GM19035 (cell line): ENCODE measurements around the gene BPIFA3.

ENCODE experiments used
- ATAC-seq: cut with Tn5 transposase; IDR thresholded peaks from one replicate; pipeline ENCODE4 v1.9.1; 2021; ENCODE audit not compliant: unreplicated experiment

Gene BPIFA3

DNA sequence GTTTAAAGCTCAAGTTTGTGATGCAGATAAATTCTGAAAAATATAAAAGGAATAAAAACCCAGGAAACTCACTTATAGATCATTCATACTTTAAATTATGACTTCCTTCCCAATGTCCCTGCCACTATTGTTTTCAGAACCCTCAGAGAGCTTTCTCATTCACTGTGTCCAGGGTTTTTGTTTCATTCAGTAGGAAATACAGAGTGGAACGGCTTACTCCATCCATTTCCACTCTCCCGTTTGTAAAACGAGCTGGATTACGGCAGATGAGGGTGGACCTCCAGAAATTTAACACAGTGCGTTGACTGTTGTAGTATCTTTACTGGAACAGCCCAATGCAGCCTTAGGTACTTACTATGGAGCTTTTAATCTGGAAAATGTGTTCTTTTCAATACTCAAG is 42.2 kb downstream of the BPIFA3 start:
- no peak for ATAC-seq

GRCh38 chr20:33261465-33261864 is 44.3 kb downstream of the BPIFA3 start:
- ATAC-seq = no peak

DNA sequence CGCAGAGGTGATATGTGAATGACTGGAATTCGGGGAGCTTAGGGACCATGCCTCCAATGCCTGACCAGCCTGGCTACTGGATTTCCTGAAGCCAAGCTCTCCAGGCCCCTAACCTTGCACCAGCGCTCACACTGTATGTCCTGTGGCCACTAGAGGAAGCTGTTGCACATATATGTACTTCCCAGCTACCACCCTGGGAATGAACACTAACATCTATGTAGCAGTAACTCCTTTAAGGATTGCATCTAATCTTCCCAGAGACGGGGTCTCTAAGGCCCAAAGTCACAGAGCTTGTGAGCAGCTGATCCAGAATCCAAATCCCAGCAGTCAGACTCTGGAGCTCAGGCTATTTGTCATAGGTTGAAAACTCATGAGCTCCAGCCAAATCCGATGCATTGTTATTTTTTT is 45.5 kb downstream of the BPIFA3 start:
- ATAC-seq = no peak

GRCh38 chr20:33263784-33264183 is 46.6 kb downstream of the BPIFA3 start:
- no peak for ATAC-seq

DNA sequence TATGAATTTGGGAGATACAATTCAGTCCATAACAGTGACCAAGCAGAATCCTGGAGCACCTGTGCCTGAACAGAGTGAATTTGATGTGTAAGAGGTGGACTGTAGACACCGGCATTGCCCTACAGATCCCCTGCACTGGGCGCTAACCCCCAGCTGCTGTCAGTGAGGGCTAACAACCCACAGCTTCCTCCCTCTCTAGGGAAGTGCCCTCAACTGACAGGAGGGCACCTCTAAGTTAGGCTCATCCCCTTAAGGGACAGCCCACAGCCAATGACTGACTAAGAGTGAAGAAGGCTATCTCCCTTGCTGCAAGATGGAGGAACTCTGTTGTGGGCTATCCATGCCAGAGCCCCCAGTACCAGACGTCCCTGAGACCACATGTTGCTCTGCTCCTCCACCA is 50.5 kb downstream of the BPIFA3 start:
- no peak for ATAC-seq

DNA sequence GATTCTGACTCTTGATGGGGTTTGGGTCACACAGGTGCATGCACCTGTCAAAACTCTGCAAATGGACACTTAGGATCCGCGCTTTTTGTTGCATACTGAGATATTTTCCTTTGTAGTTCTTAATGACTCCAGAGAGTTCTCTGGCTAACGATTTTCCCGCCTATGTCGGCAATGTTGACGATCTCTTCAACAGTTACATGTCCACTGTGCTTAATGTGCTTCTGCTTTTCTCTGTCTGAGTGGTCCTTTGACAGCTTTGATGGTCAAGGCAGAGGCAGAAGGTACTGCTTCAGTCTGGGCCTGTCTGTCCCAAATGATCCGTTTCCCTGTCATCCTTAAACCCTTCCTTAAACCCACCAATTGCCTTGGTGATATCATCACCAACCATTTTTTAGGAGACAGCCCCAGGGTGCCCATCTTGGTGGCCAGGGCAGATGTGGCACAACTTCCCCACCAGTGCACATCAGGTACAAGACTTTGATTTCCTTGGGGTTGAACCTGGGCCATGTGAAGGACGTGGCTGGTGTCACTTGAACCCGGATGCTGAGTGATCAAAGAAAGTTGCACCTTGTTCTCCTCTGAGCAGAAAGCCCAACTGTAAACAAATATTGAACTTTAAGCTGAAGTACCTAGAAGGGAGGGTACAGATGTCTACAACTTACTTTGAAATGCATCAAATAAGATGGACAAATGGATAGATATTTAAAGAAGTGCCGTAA is 55.2 kb downstream of the BPIFA3 start:
- no peak for ATAC-seq

DNA sequence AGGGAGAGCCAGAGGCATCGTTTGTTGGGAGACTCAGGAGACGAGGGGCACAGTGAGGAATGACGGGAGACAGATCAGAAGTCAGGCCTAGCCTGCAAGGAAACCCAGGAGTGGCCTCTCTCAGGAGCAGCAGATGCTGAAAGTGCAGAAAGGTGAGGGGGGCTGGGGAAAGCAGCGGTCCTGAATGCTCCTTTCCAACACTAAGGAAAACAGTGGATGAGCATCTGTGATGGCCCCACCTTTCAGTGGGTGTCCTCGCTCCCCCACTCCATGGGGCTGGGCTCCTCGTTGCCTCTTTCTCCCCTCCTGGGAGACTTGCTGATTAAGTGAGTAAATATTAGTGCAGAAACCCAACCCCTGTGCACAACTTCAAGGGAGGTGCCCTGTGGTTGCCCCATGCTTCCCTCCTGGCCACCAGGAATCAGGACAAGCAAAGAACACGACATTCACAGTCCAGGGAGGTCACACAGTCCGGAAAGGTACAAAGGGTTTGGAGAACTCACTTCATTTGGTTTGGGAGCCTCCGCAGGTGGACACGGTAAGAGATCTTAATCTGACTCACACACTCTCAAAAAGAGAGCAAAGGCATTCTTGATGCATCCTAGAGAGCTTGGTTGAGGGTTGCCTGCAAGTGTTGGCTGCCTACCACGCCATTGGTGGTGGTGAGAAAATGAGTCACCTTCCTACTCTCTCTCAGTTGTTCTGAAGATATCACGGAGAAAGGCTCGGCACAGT is 56.1 kb downstream of the BPIFA3 start:
- no peak for ATAC-seq

DNA sequence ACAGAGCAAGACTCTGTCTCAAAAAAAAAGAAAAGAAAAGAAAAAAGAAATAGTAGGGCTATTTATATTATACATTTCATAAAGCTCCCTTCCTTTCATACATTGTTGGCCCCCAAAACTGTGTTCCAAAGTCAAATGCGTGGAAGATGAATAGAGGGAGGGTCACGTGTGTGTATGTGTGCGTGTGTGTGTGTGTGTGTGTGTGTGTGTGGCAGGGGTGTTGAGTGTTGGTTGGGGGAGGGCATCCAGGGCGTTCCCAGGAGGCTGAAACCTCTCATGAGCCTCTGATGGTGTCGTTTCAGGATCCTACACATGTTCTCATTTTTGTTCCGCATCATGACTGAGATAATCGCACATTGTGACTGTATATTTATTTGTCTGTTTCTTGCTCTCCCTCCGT is 58.1 kb downstream of the BPIFA3 start:
- ATAC-seq = no peak

GRCh38 chr20:33275871-33276270 is 58.7 kb downstream of the BPIFA3 start:
- no peak for ATAC-seq

DNA sequence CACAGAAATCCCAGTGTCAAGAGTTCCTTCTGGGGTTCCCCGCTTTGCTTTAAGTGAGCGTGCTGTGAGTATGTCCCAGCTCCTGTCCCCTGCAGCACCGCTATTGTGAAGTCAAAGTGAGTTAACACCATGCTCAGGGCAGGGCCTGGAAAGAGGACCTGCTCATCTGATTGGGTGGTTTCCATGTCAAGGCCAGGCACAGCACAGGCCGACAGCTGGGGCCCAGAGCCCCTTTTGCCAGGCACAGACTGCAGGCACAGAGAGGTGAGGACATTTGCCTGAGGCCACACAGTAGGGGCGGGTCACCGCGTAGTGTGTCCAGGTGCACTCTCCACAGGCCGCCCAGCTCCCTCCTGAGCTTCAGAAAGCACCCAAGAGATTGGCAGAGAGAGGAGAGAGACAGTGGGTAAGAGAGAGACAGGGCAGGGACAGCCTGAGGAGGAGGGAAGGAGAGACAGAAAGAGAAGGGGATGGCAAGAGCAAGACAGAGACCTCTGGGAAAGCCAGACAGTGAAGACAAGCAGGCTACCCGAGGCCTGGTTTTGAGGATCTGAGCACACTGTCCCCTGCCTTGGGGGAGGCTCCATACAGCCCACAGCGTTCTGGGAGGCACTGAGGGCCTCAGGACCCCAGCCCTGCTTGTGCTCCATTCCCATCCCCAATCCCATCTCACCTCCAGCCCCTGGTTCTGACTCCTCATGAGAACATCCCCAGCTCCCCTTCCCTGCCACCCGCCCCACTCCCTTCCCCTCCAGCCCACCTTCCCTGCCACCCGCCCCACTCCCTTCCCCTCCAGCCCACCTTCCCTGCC is 59.4 kb downstream of the BPIFA3 start:
- ATAC-seq = no peak
